ENCODE results near the gene BCS1L.

Gene BCS1L

DNA sequence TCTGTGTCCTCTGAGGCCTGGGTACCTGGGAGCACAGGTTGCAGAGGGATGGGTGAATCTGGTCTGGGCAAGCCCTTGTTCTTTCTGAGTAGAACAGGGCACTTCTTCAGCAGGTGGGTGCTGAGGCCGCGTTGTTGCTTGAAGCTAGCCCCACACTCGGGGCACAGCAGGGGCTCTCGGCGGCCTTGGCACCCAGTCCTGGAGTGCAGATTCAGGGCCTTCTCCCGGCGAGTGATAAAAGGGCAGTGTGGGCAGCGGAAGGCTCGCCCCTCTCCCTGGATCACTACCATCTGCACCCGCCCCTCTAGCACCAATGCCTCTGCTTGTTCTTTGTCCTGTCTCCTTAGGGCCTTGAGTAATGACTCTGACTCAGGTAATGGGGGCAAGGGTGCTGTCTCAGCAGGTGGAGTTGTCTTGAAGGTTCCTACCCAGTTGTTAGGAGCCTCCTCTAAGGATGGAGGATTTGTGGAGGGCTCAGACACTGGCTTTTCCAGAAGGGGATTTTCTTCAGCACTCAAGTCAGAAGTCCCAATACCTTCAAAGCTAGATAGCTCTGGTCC lies 15.7 kb upstream of the BCS1L start:
- no peak for DNase-seq (ENCODE audit: extremely low read depth, low read depth)
- H3K4me3 ChIP-seq (replicated peaks; ENCODE audit: low read depth, low read length) = no peak overlapping the region
- TF ChIP-seq, protein P1, sequence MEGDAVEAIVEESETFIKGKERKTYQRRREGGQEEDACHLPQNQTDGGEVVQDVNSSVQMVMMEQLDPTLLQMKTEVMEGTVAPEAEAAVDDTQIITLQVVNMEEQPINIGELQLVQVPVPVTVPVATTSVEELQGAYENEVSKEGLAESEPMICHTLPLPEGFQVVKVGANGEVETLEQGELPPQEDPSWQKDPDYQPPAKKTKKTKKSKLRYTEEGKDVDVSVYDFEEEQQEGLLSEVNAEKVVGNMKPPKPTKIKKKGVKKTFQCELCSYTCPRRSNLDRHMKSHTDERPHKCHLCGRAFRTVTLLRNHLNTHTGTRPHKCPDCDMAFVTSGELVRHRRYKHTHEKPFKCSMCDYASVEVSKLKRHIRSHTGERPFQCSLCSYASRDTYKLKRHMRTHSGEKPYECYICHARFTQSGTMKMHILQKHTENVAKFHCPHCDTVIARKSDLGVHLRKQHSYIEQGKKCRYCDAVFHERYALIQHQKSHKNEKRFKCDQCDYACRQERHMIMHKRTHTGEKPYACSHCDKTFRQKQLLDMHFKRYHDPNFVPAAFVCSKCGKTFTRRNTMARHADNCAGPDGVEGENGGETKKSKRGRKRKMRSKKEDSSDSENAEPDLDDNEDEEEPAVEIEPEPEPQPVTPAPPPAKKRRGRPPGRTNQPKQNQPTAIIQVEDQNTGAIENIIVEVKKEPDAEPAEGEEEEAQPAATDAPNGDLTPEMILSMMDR (IDR thresholded peaks at IDR 0.05; ENCODE audit: low read depth, low read length, missing control alignments) = no peak

DNA sequence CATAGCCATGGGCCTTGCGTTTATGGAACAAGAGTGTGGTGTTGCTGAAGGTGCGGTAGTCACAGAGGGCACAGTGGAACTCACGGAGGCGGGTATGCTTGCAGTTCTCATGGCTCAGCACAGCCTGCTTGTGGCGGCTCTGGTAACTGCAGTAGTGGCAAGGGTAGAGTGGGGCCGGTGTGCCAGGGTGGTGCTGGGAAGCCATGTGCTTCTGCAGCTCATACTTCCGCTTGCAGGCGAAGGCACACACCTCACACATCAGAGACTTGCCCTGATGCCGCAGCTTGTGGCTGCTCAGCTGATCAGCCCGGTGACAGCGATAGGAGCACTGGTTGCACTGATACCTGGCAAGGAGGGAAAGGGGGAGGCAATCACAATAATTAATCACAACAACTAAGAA lies 14.8 kb upstream of the BCS1L start:
- no peak for DNase-seq (ENCODE audit: extremely low read depth, low read depth)
- TF ChIP-seq, protein P1 (IDR thresholded peaks at IDR 0.05; ENCODE audit: low read depth, low read length, missing control alignments) = no peak
- H3K4me3 ChIP-seq (replicated peaks; ENCODE audit: low read depth, low read length) = no peak overlapping the region

DNA sequence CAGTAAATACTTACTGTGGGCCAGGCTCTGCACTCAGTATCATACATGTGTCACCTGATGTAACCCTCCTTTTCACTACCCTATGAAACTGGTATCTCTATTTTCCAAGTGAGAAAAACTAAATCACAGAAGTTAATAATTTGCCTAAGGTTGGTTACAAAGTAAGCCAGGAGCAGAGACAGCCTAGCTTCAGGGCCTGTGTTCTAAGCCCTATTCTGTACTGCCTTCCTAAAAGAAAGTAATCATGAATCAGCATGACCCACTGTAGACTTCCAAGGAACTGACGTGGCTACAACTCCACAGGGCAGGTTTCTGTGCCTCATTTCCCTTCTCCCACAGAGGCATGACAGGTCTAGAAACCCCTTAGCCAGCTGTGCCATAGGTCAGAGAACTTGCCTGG lies 14.4 kb upstream of the BCS1L start:
- DNase-seq (ENCODE audit: extremely low read depth, low read depth) = no peak
- TF ChIP-seq, protein P1 (IDR thresholded peaks at IDR 0.05; ENCODE audit: low read depth, low read length, missing control alignments) = no peak
- H3K4me3 ChIP-seq (replicated peaks; ENCODE audit: low read depth, low read length) = no peak overlapping the region

DNA sequence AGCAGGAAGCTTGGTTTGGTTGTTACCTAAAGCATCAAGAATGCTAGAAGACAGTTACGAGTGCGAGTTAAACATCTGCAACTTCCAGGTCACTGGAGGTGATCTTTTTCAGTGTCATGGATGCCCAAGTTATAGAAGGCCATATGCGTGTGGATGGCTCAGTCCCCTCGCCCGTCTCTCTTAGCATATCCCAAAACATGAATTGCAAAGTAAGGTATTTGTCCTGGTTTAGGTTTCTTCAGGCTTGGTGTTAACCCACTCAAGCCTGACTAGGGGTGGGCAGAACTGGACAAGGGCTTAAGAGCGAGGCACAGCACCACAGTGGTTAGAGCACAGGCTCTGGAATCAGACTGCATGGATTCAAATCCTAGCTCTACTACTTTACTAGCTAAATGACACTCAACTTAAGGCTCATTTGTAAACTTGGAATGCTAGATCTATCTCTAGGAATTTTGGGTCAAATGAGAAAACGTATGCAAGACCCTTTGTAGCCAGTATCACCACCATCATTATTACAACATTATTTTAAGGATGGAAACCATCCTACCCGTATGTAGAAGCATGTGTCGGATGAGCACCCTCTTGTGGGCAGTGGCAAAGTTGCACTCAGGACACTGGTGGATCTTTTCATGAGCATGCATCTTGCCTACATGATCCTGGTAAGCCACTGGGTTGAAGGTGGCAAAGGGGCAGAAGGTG lies 11.2 kb upstream of the BCS1L start:
- H3K4me3 ChIP-seq (replicated peaks; ENCODE audit: low read depth, low read length) = no peak overlapping the region
- TF ChIP-seq, protein P1 (IDR thresholded peaks at IDR 0.05; ENCODE audit: low read depth, low read length, missing control alignments) = peak; percentile 90
- no peak for DNase-seq (ENCODE audit: extremely low read depth, low read depth)

DNA sequence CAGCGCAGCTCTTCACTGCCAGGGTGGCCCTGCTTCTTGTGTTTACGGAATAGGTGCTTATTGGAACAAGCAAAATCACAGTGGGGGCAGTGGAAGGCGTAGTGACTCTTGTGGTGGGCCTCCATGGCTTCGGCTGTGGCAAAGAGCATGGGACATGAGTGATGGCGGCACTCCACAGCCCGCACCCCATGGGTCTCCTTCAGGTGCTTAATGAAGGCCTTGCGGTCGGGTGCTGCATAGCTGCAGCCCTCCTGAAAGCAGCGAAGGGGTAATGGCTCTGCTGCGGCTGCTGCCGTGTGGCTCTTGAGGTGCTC lies 10.7 kb upstream of the BCS1L start:
- TF ChIP-seq, protein P1 (IDR thresholded peaks at IDR 0.05; ENCODE audit: low read depth, low read length, missing control alignments) = no peak
- no peak overlapping the region for H3K4me3 ChIP-seq (replicated peaks; ENCODE audit: low read depth, low read length)
- no peak for DNase-seq (ENCODE audit: extremely low read depth, low read depth)

DNA sequence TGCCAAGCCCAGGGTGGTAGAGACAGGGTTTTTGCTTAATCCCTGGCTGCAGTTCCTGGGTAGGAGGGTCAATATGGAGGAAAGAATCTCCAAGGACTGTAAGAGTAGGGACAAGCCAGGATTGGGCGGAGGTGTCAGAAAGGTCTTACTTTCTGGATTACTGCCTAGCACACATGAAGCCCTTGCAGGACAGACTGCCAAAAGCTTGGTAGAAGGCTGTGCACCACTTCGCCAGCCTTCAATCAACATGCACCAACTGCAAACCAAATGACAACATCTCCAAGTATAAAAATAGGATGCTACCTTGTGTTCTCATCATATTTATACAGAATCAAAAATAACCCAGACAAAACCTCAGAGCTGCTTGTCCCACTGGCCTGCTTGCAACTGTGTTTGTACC lies 3.7 kb upstream of the BCS1L start:
- no peak overlapping the region for H3K4me3 ChIP-seq (replicated peaks; ENCODE audit: low read depth, low read length)
- TF ChIP-seq, protein P1 (IDR thresholded peaks at IDR 0.05; ENCODE audit: low read depth, low read length, missing control alignments) = no peak
- no peak for DNase-seq (ENCODE audit: extremely low read depth, low read depth)

Measured in HFF-Myc (cell line).